GM18861 (cell line): ENCODE measurements around the gene CPNE2.

Experiments used
- ATAC-seq: cut with Tn5 transposase; IDR thresholded peaks from one replicate; pipeline ENCODE4 v1.9.1; 2021; ENCODE audit not compliant: unreplicated experiment

The CPNE2 gene

DNA sequence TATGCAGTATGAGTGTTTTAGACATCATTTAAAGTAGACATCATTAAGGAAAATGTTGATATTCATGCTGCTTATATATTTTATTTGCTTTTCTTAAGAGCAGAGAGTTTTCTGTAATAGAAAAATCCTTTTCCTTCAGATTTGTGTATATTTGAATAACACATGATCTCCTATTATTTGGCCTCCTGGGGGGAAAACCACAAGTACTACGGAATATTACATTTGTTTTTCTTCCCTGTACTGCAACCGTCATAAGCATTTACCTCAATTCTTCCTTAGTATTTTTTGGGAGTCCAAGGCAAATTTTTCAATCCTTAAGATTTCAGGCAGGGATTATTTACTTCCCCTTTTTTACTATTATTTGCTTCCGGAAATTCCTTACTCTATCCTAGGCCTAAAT is 99.8 kb downstream of the CPNE2 start:
- ATAC-seq = no peak

DNA sequence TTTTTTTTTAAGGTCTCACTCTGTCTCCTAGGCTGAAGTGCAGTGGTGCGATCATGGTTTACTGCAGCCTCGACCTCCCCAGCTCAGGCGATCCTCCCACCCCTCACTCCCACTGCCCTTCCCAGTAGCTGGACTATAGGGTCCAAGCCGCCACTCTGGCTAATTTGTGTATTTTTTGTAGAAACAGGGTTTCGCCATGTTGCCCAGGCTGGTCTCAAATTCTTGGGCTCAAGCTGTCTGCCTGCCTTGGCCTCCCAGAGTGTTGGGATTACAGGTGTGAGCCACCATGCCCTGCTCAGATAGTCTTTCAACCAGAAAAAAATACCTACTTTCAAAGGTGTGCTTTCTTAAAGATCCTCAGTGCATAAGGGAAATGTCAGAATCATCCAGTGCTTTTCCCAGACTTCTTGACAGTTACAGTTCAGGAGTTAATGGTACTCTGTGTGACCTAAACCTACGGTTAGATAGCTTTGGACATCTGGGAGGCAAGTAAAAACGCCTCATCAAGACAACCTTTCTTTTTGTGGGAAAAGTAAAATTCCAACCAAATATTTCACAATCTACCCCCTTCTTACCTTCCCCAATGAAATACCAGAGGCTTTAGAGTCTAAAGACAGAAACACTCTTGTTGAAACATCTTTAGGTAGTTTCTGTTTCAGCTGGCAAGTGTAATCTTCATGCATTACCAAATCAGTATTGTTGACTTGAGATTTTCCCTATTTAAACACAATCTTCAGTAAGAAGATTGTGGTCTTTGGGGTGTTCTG is 100.5 kb downstream of the CPNE2 start:
- ATAC-seq = no peak

DNA sequence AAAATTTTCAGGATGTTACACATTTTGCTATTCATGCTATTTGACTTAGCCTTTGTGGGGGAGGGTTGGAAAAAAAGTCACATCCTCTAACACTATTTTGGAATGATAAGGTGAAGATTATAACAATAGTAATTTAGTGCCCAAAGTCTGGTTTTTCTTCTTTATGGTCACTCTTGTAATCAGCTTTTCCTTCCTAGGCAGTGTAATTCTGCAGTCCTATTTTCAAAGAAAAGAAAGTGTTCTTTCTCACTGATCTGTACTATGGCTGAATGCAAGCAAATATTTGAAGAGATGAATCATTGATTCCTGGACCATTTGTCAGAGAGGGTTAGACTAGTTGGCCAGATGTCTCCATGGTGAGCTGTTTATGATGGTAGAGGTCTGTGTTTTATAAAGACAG is 102.1 kb downstream of the CPNE2 start:
- no peak for ATAC-seq

- no peak for ATAC-seq
These were observed 103.9 kb downstream of the CPNE2 start for GRCh38 chr16:57196286-57196685.

- no peak for ATAC-seq
These were observed 104.4 kb downstream of the CPNE2 start for GRCh38 chr16:57196753-57197152.
